ENCODE results near the gene C2CD3. TPM values are rescaled to one million over a fixed set of nuclear protein-coding genes. Genes with fewer than 3 reads are reported as not detected.

The C2CD3 gene
- total RNA-seq, 4 donors from 2014 or later: 28.2 to 46.9 (median 35.1) TPM

DNA sequence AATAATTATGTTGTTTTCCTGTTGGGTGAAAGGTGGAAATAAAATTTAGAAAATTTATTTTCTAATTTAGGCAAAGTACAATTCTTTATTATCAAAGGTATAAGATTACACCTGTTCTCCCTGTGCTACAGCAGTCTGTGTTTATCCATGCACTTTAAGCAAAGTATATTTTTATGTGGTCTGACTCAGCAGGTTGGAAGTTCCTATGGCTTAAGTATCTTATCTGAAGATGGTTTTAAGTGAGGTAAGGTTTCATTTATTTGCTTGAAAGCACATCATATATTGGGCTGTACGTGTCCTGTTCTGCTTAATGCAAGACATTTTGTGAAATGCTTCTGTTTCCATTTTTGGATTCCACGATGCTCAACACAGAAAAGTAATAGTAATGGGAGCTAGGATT, 14.9 kb upstream of the C2CD3 start:
- no peaks in the 10 kb centered on the region for H3K4me1 ChIP-seq
- 90 to 94% methylated on average over 2 of the region's 2 CpGs for WGBS, 2 donors
- no peaks in the 10 kb centered on the region for H3K27me3 ChIP-seq
- no peak overlapping the region for H3K27ac ChIP-seq
- TF ChIP-seq, protein P1, sequence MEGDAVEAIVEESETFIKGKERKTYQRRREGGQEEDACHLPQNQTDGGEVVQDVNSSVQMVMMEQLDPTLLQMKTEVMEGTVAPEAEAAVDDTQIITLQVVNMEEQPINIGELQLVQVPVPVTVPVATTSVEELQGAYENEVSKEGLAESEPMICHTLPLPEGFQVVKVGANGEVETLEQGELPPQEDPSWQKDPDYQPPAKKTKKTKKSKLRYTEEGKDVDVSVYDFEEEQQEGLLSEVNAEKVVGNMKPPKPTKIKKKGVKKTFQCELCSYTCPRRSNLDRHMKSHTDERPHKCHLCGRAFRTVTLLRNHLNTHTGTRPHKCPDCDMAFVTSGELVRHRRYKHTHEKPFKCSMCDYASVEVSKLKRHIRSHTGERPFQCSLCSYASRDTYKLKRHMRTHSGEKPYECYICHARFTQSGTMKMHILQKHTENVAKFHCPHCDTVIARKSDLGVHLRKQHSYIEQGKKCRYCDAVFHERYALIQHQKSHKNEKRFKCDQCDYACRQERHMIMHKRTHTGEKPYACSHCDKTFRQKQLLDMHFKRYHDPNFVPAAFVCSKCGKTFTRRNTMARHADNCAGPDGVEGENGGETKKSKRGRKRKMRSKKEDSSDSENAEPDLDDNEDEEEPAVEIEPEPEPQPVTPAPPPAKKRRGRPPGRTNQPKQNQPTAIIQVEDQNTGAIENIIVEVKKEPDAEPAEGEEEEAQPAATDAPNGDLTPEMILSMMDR (IDR thresholded peaks at IDR 0.05): no peak
- TF ChIP-seq EP300 (IDR thresholded peaks at IDR 0.05) (no peak), POLR2A (IDR thresholded peaks at IDR 0.05) (no peak)
- DNase-seq (ENCODE audit: low spot score in 2 of 2): no peak
- no peaks in the 10 kb centered on the region for H3K9me3 ChIP-seq
- no peak overlapping the region for H3K4me3 ChIP-seq
- H3K36me3 ChIP-seq: peaks cover 0 to 12% (median 0%) of the 10 kb centered on the region in 3 donors

DNA sequence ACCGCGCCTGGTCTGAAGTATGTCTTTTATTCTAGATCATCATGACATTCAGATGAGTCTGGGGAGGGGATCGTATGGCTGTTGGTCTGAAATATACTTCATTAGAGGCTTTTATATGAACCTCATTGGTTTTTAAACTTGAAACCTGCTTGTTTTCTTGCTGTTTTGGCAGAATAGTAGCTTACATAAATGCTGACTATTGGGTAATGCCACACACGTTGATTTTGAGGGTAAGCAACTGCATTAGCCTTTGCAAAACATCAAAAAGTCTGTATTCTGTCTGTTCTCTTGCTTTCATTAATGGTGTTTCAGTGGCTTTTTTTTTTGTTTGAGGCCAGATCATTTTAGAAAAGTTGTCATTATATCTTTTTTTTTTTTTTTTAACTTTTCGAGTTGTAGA, 14.5 kb upstream of the C2CD3 start:
- WGBS, 2 donors: 79 to 81% methylated on average over 5 of the region's 5 CpGs
- no peak for DNase-seq (ENCODE audit: low spot score in 2 of 2)

DNA sequence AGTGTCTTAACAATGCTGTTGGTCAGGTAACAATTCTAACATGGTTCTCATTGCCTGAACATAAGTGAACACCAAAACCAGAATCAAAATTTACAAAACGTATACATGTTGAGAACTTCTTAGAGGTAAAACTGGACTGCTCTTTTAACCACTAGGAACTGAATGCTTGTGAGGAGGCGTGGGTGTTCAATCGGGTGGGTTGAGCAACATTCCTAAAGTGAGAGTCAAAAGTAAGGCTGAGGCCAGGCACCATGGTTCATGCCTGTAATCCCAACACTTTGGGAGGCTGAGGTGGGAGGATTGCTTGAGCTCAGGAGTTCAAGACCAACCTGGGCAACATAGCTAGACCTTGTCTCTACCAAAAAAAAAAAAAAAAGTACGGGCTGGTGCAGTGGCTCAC, 11.8 kb upstream of the C2CD3 start:
- no peak for TF ChIP-seq EP300 (IDR thresholded peaks at IDR 0.05)
- no peak for TF ChIP-seq POLR2A (IDR thresholded peaks at IDR 0.05)
- TF ChIP-seq, protein P1 (IDR thresholded peaks at IDR 0.05): no peak
- H3K4me3 ChIP-seq: no peak overlapping the region
- no peaks in the 10 kb centered on the region for H3K4me1 ChIP-seq
- 84 to 88% methylated on average over 4 of the region's 4 CpGs for WGBS, 2 donors
- no peak for DNase-seq (ENCODE audit: low spot score in 2 of 2)
- no peak overlapping the region for H3K27ac ChIP-seq
- H3K36me3 ChIP-seq: peaks cover 0 to 4% (median 0%) of the 10 kb centered on the region in 3 donors
- no peaks in the 10 kb centered on the region for H3K9me3 ChIP-seq
- H3K27me3 ChIP-seq: no peaks in the 10 kb centered on the region

More for the DNA sequence above, 14.5 kb upstream of the C2CD3 start:
- peaks cover 0 to 8% (median 0%) of the 10 kb centered on the region in 3 donors for H3K36me3 ChIP-seq
- no peak overlapping the region for H3K4me3 ChIP-seq
- TF ChIP-seq POLR2A (IDR thresholded peaks at IDR 0.05) (no peak), EP300 (IDR thresholded peaks at IDR 0.05) (no peak)
- TF ChIP-seq, protein P1 (IDR thresholded peaks at IDR 0.05): no peak
- H3K9me3 ChIP-seq: no peaks in the 10 kb centered on the region
- H3K27me3 ChIP-seq: no peaks in the 10 kb centered on the region
- no peak overlapping the region for H3K27ac ChIP-seq
- H3K4me1 ChIP-seq: no peaks in the 10 kb centered on the region

DNA sequence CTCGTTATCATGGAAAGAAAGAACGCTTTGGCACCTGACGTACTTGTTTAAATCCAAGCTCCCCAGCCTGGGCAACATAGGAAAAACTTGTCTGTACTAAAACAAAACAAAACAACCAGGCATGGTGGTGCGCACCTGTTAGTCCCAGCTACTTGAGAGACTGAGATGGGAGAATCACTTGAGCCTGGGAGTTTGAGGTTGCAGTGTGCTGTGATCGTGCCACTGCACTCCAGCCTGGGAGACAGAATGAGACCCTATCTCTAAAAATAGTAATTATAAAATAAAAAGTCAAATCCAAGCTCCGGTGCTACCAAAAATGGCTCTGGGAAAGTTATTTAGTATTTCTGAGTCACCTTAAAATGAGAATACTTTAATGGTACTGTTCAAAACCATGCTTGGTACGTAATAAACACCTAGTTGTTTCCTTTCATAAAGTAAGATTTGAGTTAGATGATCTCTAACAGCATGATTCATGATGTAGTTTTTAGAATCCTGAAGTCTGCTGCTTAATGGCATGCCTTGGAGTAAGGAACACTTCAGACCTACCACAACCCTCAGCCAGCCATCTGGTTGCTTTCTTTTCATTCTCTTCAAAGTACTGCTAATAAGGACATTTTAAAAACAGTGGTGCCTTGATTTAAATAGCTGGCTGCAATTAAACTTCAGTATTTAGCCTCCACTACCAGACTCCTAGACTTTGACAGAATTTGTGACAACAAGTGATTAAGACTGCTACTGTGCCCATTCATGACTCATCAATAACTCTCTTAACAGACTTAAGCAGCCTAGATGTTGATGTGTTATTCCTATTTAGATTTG, 8.6 kb upstream of the C2CD3 start:
- H3K27ac ChIP-seq: no peak overlapping the region
- no peak for DNase-seq (ENCODE audit: low spot score in 2 of 2)
- no peaks in the 10 kb centered on the region for H3K9me3 ChIP-seq
- TF ChIP-seq, protein P1 (IDR thresholded peaks at IDR 0.05): no peak
- TF ChIP-seq EP300 (IDR thresholded peaks at IDR 0.05) (no peak), POLR2A (IDR thresholded peaks at IDR 0.05) (no peak)
- WGBS, 2 donors: 91 to 92% methylated on average over 7 of the region's 7 CpGs
- H3K27me3 ChIP-seq: no peaks in the 10 kb centered on the region
- no peak overlapping the region for H3K4me3 ChIP-seq
- peaks cover 0 to 8% (median 0%) of the 10 kb centered on the region in 3 donors for H3K36me3 ChIP-seq
- peaks cover 0 to under 1% (median 0%) of the 10 kb centered on the region in 4 donors for H3K4me1 ChIP-seq

DNA sequence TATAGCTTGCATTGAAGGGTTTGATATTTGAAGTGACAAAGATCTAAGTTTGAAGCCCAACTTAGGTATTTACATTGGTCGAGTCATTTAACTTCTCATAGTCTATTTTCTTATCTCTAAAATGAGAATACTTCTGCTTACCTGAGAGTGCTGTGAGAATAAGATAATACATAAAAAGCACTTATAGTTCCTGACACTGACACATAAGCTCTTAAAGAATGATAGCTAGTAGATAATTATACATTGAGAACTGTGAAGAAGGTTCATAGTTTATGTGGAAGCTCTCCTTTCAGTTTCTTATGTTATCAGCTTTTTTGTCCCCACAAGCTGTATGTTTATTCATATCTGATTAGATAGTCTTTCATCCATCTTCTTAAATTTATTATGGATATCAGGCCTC, 5.1 kb upstream of the C2CD3 start:
- TF ChIP-seq, protein P1 (IDR thresholded peaks at IDR 0.05): no peak
- TF ChIP-seq EP300 (IDR thresholded peaks at IDR 0.05) (no peak), POLR2A (IDR thresholded peaks at IDR 0.05) (no peak)
- no peak for DNase-seq (ENCODE audit: low spot score in 2 of 2)
- peaks cover 0 to 28% (median 16%) of the 10 kb centered on the region in 4 donors for H3K4me1 ChIP-seq
- no peak overlapping the region for H3K4me3 ChIP-seq
- peaks cover 0 to 10% (median 0%) of the 10 kb centered on the region in 3 donors for H3K36me3 ChIP-seq
- no peak overlapping the region for H3K27ac ChIP-seq
- H3K27me3 ChIP-seq: no peaks in the 10 kb centered on the region
- WGBS, 2 donors: 90 to 95% methylated on average over 1 of the region's 1 CpG
- no peaks in the 10 kb centered on the region for H3K9me3 ChIP-seq

Data from tibial nerve (tissue), 4 donors.